Dedifferentiated amniotic fluid mesenchymal stem cell (primary cell): ENCODE results near the gene INPP4B.
"Not testable (repeated sequence)": the region's sequence is repeated elsewhere in the genome, so short reads cannot be mapped to it uniquely, and the experiment has no call there.

ENCODE experiments used
- DNase-seq: peaks from one replicate; pipeline ENCODE4 v3.0.0-alpha.2; 2016; ENCODE audit errors: extremely low spot score

The INPP4B gene

DNA sequence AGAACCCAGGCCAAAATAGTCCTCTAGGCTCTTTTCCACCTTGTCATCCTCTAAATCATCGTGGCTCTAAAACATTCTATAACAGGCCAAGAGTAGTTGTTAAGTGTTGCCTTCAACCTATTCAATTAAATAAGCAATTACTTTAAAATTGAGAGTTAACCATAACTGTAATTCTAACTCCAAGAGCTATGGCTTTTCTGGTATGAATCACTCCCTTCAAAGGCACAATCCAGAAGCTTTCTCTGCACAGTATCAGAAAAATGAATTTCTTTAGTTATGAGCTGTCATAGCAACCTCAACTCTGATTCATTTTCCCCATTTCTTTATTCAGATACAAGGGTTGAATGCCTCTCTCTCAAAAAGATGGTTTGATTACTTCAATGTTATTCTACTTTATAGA, 21.7 kb downstream of the INPP4B start:
- DNase-seq = peak; percentile 53

DNA sequence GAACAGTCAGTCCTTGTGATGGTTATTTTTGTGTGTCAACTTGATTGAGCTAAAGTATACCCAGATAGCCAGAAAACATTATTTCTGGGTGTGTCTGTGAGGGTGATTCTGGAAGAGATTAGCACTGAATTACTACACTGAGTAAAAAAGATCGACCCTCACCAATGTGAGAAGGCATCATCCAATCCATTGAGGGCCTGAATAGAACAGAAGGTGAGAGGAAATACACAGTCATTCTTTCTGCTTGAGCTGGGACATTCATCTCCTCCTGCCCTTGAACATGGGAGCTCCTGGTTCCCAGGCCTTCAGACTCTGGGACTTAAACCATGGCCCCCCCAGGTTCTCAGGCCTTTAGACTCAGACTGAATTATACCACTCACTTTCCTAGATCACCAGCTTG, 22.3 kb downstream of the INPP4B start:
- DNase-seq = no peak

DNA sequence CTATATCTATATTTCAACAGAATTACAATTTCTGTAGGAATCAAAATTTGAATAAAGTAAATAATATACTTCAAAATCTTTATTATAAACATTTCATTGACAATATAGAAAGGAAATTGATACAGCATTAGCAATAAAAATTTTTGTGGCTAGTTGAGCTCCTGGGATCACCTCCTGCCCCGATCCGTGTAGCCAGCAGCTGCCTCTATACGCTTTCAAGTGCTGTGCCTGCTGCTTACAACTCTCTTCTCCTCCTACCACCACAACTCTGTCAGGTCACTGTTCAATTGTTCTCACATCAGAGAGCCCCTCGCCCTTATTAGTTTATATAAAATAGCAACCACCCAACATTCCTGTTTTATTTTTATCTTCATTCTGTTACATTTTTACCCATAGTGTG, 27.6 kb downstream of the INPP4B start:
- no peak for DNase-seq

DNA sequence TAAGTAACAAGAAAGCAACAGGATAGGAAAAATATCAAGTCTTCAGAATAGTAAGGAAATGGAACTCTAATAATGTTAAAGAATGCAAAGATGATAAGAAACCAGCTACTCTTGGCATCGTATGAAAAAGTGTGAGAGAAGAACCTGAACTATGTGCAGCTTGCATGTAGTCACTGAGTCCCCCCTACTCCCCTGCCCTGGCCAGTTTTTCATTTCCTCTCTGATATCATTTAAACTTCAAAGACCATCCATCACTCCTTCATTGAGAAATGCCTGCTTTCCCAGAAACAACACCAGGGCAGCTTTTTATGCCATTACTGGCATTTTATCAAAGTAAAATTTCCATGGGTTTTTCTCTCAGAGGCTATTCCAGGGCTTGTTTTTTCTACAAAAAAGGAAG, 28.1 kb downstream of the INPP4B start:
- DNase-seq = peak; percentile 15

DNA sequence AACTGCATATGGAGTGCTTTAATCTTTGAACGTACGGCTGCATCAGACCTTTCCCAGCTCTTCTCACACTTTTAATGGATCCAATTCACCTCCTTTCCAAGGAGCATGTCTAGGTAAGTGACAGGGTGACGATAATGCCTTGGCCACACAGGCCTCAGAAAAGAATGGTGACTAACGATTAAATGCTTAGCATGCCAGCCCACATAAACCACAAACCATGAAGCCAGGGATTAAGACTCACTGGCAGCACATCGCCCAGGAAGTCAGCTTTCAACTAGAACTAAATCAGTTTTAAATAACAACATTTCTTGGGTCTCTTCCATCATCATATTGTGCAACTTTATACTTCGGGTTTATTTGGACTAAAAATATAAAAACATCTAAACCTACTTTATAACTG, 28.7 kb downstream of the INPP4B start:
- peak; percentile 96 for DNase-seq

DNA sequence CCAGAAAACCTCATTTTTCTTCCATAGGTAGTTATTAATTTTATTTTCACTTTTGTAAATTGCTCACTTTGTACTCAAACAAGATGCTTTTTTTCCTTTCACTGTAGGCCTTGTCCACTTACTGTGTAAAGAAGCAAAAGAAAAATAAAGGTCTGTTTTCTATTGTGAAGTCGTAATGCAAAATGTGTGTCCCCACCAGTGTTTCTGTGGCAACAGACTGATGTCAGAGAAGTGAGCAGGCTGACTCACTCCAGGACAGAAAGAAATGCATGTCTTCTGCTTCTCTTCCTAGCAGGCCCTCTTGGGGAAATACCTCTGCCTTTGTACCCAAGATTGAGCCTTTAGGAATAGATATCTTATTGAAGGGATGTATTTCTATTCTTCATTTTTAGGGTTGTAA, 30.3 kb downstream of the INPP4B start:
- DNase-seq = peak; percentile 80

DNA sequence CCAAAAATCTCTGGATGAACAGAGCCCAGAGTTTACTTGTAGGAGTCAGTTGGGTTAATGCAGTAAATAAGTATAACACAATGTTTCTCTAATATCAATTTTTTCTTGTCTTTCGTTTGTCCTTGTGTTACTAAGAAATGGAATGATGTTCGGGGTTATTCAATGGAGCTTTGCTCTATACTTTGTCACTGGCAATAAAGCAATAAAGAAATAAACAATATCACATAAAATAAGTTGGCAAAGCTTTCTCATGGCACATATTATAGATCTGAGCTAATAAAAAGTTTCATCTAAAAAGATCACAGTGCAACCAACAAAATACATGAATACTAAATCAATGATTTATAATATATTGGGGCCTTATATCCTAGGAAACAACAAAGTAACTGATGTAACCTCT, 32.7 kb downstream of the INPP4B start:
- no peak for DNase-seq

DNA sequence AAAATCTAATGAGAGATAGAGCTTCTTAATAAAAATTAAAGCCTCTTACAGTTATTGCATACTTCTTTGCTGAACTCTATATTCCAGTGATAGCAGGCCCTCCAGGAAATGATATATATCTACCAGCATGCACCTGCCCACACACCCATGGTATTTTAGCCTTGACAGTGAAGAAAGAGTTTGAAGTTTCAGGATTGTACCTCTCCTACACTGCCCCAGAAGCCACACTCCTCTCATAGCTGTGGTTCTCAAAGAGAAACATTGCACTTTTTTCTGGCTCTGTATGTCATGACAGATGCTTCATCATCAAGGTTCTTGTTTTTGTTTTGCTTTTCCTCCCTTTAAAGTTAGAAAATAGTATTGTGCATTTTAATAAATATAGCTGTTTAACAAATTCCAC, 34.0 kb downstream of the INPP4B start:
- DNase-seq = no peak

DNA sequence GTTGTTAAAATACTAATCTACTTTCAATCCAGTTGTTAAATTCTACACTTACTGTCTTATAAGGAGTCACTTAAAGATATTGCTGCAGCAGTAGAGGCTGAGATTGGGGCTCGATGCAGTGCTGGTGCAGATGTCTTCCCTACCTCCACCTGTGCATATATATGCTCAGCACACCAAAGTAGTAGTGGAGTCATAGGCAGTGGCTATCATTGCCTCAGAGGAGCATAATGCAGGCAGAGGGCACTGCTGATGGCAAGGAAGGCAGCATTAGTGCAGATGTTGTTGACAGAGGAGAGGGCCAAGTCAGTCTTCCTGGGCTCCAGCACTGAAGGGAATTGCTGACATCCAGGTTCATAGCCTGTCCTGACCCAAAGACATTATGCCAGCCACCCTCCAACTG, 35.1 kb downstream of the INPP4B start:
- DNase-seq = no peak

DNA sequence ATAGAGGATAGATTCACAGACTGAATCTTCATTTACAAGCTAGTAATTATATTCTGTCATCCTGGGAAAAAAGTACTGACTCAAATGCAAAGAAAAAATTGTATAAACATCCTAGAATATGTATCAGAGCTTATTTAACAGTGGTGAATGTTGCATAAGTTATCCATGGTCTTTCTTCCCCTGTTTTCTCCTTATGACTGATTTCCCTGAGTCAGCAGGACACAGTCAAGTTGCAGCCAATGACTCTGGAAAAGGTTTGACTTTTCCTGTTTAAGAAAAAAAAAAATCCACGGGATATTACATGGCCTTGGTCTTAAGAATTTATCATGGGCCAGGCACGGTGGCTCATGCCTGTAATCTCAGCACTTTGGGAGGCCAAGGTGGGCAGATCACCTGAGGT, 36.5 kb downstream of the INPP4B start:
- DNase-seq = no peak

DNA sequence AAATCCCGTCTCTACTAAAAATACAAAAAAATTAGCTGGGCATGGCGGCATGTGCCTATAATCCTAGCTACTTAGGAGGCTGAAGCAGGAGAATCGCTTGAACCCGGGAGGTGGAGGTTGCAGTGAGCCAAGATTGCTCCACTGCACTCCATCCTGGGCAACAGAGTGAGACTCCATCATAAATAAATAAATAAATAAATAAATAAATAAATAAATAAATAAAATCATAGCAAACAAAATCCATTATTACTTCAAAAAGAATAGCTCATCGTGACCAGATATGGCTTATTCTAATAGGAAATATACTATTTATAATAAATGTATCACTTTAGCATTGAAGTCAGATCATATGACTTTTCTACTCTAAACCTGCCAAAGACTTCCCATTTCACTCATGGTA, 42.2 kb downstream of the INPP4B start:
- DNase-seq = not testable (repeated sequence)

DNA sequence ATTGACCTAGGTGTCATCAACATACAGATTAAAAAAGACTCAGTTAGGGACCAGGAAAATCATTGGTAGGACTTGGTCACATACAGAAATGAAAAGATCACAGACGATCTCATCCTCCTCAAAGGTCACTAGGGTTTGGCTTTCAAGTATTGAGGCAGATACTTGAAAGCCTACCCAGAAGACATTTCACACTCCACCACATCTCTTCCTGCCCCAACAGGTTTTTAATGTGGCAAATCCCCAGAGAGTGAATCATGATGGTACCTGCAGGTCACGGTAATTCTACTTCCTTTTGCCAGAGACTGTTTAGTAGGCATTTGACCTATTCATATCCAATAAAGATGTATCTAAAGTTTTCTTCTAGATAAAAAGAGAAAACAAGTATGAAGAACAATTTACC, 44.1 kb downstream of the INPP4B start:
- DNase-seq = no peak

DNA sequence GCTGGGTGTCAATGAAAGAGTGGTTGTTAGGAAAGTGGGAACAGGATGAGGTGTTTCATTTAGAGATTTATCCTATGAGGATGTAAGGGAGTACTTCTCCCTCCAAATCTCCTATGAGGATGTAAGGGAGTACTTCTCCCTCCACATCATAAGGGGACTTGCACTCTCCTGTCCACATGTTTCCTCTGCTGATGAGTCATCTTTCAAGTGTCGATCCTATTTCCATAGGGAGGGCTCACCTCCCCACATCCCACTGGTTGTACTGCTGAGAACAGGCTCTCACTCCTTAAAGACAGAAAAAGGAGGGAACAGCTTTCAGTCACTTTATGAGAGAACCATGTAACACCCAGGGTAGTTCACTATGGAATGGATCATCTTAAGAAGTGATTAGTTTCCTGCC, 65.0 kb downstream of the INPP4B start:
- no peak for DNase-seq

DNA sequence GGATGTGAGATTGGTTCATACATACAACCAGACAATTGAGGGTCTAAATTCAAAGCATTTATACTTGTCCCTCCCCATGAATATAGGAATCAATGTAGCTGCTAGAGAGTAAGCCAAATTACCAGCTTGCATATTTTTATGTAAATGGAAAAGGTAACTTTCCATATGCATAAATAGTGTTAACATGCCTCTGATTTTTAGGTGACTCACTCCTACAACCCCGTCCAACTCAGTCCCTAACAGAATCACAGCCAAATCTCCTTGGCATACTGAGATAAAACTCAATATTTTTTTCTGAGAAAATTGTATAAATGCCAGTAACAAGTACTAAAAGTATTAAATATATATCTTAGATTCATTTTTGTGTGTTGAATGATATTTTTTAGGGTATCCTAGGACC, 67.2 kb downstream of the INPP4B start:
- DNase-seq = no peak

DNA sequence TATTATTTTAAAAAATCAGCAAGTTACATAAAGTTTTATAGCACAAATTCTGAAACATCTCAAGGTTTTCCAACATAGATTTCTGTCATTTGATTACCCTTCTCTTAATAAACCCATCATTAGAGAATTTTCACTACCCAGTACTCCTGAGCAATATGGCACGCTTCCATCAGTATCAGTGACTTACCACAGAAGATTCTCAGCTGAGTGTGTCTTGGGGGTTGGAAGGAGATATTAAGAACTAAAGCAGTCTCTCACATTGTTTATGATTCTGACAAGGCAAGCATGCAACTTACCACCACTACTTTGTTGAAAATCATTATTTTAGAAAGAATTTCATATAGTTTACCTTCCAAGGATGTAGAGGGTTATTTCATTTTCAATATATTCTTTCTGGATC, 67.7 kb downstream of the INPP4B start:
- DNase-seq = no peak

DNA sequence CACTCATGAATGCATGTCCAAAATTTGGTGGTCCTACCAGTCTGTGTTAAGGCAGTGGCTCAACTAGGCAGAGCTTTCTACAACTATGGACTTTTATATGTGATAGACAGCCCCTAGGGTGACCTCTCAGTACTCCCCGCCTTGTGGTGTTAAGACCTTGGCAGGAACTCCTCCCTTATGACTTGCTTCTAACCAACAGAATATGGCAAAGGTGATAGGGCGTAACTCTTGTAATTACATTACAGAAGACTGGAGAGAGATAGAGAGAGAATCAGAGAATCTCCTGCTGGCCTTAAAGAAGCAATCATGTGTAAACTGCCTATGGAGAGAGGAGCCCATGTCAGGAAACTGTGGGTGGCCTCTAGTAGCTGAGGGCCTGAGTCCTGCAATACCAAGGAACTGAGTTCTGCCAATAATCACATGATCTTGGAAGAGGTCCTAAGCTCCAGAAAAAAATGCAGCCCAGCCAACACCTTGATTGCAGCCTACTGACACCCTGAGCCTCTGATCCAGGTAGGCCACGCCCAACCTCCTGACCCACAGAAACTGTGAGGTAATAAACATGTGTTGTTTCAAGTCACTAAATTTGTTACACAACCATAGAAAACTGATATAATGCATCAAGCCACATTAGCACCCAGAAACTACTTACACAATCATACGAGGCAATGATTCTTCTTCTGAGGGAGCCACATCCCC, 68.9 kb downstream of the INPP4B start:
- no peak for DNase-seq

DNA sequence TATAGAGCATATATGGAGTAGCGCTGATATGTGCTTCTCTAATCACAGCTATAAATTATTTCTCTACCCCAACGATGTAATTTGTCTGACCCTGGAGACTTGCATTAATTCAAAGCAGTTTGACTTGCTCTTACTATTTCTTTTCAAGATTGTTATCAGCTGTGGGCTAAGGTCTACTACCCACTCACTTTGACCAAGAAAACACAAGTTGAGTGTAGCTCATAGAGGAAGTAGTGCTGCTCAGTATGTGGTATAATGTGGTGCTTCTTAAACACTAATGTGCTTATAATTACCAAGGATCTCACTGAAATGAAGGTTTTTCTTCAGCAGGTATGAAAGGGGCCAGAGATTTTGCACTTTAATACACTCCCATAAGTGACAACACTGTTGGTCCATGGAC, 70.1 kb downstream of the INPP4B start:
- no peak for DNase-seq

DNA sequence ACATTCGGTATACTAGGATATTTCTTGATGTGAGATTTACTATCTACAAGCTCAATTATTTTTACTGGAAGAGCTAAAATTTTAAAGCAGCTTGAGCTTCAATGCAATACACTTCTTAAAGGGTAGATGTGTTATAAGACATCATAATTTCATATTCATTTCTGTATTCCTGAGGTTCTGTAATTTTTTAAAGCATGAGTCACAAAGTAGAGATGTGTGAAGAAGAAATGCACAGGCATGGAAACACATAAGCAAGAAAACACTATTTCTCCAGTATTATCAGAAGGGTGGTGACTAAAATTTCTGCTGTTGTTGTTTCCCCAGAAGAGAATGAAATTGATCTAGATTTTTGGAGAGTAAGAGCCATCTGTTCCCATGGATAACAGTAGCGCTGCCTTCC, 72.6 kb downstream of the INPP4B start:
- DNase-seq = no peak

DNA sequence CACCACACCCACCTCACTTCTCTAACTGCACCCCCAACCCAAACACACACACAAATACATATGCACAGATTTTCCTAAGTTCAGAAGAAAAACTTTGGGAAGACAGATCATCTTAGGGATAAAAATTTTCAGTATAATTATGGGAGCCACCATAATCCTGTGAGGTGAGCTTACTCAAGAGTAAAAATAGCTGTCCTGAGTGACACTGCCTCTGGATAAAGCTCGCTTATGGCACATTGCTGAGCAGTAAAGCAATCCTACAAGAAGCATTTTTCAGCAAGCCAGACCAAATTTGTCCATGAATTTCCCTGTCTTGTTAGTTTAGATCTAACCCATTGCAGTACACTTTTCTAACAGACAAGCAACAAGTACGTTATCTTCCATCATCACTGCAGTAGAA, 83.8 kb downstream of the INPP4B start:
- no peak for DNase-seq

DNA sequence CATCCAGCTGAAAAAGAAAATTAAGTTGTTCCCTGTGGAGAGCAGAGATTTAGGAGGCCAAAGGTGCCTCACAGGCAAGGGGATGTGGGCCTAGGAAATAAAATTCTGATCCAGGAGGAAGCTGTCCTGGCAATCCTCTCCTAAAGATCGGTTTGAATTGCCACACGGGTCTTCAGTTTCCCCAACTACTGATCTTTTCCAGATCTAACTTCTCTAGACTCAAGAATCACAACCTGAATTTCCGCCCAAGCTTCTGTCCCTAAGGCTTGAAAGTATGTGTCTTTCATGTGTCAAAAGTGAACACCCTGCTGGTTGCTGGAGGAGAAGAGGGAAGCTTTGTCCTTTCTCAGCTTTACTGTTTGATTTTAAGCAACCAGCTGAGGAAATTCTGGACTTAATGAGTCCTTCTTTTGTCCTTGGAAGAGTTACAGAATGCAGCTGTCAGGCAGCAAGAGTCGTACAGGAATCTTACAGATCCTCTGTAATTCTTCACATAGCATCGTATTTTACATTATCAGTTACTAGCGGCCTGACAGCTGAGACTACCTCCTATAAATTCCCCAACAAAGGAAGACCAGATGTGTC, 93.8 kb downstream of the INPP4B start:
- no peak for DNase-seq

DNA sequence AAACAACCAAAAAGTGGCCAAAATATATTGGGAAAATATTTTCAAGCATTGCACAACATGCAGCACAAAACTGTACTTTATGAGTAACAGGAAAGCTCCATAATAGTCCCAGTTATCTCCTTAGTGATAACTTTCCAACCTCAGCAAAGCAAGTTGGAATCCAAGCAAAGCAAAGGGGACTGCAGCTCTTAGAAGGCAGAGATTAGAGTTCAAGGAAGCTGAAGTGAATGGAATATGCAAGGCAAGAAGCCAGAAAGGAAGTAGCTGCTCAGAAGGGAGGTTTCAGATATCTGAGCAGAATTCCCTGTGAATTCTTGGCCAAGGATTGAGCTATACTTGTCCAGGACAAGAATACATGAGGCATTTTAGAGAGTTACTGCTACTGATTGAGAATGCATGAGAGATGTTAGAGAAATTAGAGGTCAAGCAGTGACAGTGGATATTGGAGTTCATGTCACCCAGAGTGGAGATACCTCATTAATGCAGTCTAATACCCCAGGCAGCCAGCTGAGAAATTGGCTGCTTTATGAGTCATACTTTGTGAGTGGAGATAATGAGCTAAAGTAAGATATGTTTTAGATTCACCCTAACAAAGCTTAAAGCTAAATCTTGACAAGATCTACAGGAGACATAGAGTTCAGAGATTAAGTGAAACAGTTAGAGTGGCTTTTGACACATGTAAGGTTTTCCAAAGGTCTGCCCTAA, 102.8 kb downstream of the INPP4B start:
- DNase-seq = no peak

DNA sequence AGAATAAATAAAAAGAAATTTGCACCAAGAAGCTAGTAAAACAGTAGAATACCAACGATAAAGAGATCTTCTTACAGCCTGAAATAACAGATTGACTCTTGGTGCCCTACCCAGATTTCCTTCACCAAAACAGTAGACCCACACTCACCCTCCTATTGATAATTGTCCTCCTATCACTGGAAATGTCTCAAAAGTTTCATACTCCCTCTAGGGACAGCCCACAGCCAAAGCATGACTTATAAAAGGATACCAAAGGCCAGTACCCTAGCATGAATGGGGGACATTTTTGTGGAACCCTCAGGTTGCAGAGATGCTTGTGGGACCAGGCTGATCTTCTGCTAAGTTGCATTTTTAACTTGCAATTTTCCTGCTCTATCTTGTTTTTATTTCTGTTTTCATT, 104.1 kb downstream of the INPP4B start:
- DNase-seq = no peak

DNA sequence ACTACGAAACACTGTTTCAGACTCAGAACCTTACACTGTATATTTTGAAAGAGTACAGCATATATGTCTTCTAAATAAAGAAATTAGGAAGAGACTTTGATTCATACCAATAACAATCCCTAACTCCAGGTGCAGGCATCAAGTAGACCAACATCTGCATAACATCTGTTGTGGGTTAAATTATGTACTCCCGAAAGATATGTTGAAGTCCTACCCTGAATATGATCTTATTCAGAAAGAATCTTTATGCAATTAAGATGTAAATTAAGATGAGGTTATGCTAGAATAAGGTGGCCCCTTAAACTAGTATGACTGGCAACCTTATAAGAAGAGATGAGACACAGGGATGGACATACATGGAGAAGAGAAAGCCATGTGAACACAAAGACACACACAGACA, 117.9 kb downstream of the INPP4B start:
- no peak for DNase-seq
